ENCODE results near the gene IFT43. TPM values are rescaled to one million over a fixed set of nuclear protein-coding genes. Genes with fewer than 3 reads are reported as not detected.

IFT43 gene
- total RNA-seq, 1 experiment from 2014 or later: 20.0 TPM

DNA sequence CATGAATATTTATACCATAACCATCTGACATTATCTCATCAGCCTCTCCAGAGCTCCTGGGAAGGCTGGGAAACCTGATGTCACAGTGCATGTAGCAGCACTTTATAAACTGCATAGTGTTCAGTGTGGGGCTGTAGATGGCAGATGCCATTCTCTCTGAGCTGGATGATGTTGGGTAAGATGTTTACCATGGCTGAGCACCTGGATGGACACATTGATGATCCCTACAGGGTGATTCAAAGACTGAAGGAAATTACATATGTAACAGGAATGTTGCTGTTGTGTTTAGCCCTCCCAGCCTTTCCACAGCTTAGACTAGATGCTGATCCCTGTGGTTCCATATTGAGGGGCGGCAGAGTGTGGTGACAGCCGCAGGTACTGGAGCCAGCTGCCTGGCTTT is 37.4 kb downstream of the IFT43 start:
- POLR2A ChIA-PET: no interaction called here
- CTCF ChIA-PET: no interaction called here
- in situ Hi-C loops (cut with HindIII; ENCODE audit: low pct_unique_long_range_greater_than_20kb, low sequenced_read_pairs) (no loop called here), intact Hi-C loops (cut with micrococcal nuclease; ENCODE audit: unreplicated experiment) (no loop called here)
- BruUV-seq (replicated peaks): no TSS peak
- Histone ChIP-seq H3K36me3 (ENCODE audit: control insufficient read depth, insufficient read depth, low read length) (no peaks in the 10 kb centered on the region), H3K4me1 (ENCODE audit: control insufficient read depth, insufficient read depth, low read length) (no peaks in the 10 kb centered on the region), H3K4me3 (ENCODE audit: low read depth in 2 of 2, low read length in 2 of 2) (no peak overlapping the region), H3K9me3 (ENCODE audit: control insufficient read depth, insufficient read depth, low read depth, low read length) (peaks cover 9% of the 10 kb centered on the region; the same call in 1 of the 2 replicates), H3K27ac (ENCODE audit: low read length) (no peak overlapping the region), H3K27me3 (ENCODE audit: control insufficient read depth, insufficient read depth, low read length) (no peaks in the 10 kb centered on the region)
- no peak for DNase-seq (ENCODE audit: low read depth, low spot score)
- no peak for ATAC-seq
- TF ChIP-seq TCF7L2 (IDR thresholded peaks at IDR 0.05; ENCODE audit: low read depth, low read length) (no peak), POLR2AphosphoS5 (IDR thresholded peaks at IDR 0.05; ENCODE audit: low read depth, low read length) (no peak), SIN3A (IDR thresholded peaks at IDR 0.05; ENCODE audit: borderline replicate concordance, insufficient read depth, low read depth, low read length) (no peak)
- TF ChIP-seq, protein P1, sequence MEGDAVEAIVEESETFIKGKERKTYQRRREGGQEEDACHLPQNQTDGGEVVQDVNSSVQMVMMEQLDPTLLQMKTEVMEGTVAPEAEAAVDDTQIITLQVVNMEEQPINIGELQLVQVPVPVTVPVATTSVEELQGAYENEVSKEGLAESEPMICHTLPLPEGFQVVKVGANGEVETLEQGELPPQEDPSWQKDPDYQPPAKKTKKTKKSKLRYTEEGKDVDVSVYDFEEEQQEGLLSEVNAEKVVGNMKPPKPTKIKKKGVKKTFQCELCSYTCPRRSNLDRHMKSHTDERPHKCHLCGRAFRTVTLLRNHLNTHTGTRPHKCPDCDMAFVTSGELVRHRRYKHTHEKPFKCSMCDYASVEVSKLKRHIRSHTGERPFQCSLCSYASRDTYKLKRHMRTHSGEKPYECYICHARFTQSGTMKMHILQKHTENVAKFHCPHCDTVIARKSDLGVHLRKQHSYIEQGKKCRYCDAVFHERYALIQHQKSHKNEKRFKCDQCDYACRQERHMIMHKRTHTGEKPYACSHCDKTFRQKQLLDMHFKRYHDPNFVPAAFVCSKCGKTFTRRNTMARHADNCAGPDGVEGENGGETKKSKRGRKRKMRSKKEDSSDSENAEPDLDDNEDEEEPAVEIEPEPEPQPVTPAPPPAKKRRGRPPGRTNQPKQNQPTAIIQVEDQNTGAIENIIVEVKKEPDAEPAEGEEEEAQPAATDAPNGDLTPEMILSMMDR (IDR thresholded peaks at IDR 0.05): no peak
- TF ChIP-seq, protein P2, sequence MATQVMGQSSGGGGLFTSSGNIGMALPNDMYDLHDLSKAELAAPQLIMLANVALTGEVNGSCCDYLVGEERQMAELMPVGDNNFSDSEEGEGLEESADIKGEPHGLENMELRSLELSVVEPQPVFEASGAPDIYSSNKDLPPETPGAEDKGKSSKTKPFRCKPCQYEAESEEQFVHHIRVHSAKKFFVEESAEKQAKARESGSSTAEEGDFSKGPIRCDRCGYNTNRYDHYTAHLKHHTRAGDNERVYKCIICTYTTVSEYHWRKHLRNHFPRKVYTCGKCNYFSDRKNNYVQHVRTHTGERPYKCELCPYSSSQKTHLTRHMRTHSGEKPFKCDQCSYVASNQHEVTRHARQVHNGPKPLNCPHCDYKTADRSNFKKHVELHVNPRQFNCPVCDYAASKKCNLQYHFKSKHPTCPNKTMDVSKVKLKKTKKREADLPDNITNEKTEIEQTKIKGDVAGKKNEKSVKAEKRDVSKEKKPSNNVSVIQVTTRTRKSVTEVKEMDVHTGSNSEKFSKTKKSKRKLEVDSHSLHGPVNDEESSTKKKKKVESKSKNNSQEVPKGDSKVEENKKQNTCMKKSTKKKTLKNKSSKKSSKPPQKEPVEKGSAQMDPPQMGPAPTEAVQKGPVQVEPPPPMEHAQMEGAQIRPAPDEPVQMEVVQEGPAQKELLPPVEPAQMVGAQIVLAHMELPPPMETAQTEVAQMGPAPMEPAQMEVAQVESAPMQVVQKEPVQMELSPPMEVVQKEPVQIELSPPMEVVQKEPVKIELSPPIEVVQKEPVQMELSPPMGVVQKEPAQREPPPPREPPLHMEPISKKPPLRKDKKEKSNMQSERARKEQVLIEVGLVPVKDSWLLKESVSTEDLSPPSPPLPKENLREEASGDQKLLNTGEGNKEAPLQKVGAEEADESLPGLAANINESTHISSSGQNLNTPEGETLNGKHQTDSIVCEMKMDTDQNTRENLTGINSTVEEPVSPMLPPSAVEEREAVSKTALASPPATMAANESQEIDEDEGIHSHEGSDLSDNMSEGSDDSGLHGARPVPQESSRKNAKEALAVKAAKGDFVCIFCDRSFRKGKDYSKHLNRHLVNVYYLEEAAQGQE (IDR thresholded peaks at IDR 0.05; ENCODE audit: insufficient read depth in 1 of 2, low read depth in 2 of 2, low read length in 1 of 2): no peak

DNA sequence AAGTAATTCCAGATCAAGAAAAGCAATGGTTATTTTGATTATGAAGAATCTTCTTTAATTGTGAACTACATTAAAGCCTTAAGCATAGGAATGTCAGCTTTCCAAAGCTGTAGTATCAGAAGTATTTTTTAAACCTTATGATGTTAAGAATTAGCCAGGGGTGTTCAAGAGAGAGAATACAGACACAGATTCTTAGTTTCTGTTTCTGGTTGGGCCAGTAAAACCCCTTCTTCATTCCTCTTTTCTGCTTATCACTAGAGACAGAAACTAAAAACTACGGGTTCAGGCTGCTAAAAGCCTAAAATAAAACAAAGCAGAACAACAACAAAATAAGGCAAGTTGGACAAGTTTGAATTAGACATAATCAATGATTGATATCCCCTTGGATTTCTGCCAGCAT is 38.2 kb downstream of the IFT43 start:
- ChIA-PET CTCF (interaction anchor here (0.5 kb wide), 1 partner anchor 89 kb away, joined by 3 read pairs; no protein-coding TSS in a partner anchor), POLR2A (no interaction called here)
- peaks cover 8% of the 10 kb centered on the region; the same call in 1 of the 2 replicates for H3K9me3 ChIP-seq (ENCODE audit: control insufficient read depth, insufficient read depth, low read depth, low read length)
- no peak overlapping the region for H3K27ac ChIP-seq (ENCODE audit: low read length)
- H3K27me3 ChIP-seq (ENCODE audit: control insufficient read depth, insufficient read depth, low read length): no peaks in the 10 kb centered on the region
- no TSS peak for BruUV-seq (replicated peaks)
- no peaks in the 10 kb centered on the region for H3K36me3 ChIP-seq (ENCODE audit: control insufficient read depth, insufficient read depth, low read length)
- ATAC-seq (no peak), DNase-seq (ENCODE audit: low read depth, low spot score) (no peak)
- in situ Hi-C loops (cut with HindIII; ENCODE audit: low pct_unique_long_range_greater_than_20kb, low sequenced_read_pairs): no loop called here
- TF ChIP-seq TCF7L2 (IDR thresholded peaks at IDR 0.05; ENCODE audit: low read depth, low read length): no peak
- TF ChIP-seq, protein P2 (IDR thresholded peaks at IDR 0.05; ENCODE audit: insufficient read depth in 1 of 2, low read depth in 2 of 2, low read length in 1 of 2): no peak
- no peak for TF ChIP-seq POLR2AphosphoS5 (IDR thresholded peaks at IDR 0.05; ENCODE audit: low read depth, low read length)
- TF ChIP-seq, protein P1 (IDR thresholded peaks at IDR 0.05): no peak
- no peak for TF ChIP-seq SIN3A (IDR thresholded peaks at IDR 0.05; ENCODE audit: borderline replicate concordance, insufficient read depth, low read depth, low read length)
- no peak overlapping the region for H3K4me3 ChIP-seq (ENCODE audit: low read depth in 2 of 2, low read length in 2 of 2)
- H3K4me1 ChIP-seq (ENCODE audit: control insufficient read depth, insufficient read depth, low read length): no peaks in the 10 kb centered on the region
- intact Hi-C loops (cut with micrococcal nuclease; ENCODE audit: unreplicated experiment): no loop called here

All from Panc1 (cell line).